ENCODE results near the gene OPN1MW3.
"Not testable (repeated sequence)": the region's sequence is repeated elsewhere in the genome, so short reads cannot be mapped to it uniquely, and the experiment has no call there.

OPN1MW3 gene

DNA sequence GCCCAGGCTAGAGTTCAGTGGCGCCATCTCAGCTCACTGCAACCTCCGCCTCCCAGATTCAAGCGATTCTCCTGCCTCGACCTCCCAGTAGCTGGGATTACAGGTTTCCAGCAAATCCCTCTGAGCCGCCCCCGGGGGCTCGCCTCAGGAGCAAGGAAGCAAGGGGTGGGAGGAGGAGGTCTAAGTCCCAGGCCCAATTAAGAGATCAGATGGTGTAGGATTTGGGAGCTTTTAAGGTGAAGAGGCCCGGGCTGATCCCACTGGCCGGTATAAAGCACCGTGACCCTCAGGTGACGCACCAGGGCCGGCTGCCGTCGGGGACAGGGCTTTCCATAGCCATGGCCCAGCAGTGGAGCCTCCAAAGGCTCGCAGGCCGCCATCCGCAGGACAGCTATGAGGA lies at the start of gene OPN1MW3:
TSS of gene OPN1MW3 (plus strand) at position 301 of the 400 bp plus-strand sequence. CDS start at position 339, 38 bp downstream.
- not testable (repeated sequence) for DNase-seq

DNA sequence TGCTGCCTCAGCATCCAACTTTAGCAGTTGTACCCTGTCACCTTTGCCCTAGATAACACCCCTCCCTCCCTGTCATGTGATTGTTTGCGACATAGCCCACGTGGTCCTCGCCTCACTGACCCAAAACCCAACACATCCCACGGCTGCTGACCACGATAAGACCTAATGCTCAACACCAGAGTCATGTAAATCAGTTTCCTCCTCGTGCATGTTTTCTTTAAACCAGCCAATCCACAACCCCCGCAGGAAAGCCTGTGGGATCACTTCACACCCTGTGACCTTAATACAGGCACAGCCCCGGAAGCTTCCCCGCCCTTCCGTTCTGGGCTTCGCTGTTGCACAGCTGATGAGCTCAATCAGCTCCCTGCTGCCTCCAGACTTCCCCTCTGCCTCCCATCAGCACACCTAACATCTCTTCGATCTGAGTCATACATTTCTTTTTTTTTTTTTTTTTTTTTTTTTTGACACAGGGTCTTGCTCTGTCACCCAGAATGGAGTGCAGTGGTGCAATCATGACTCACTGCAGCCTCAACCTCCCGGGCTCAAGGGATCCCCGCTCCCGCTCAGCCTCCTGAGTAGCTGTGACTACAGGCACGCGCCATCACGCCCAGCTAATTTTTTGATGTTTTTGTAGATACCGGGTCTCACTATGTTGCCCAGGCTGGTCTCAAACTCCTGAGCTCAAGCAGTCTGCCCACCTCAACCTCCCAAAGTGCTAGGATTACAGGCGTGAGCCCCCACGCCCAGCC lies 47.5 kb upstream of the OPN1MW3 start:
- not testable (repeated sequence) for DNase-seq

DNA sequence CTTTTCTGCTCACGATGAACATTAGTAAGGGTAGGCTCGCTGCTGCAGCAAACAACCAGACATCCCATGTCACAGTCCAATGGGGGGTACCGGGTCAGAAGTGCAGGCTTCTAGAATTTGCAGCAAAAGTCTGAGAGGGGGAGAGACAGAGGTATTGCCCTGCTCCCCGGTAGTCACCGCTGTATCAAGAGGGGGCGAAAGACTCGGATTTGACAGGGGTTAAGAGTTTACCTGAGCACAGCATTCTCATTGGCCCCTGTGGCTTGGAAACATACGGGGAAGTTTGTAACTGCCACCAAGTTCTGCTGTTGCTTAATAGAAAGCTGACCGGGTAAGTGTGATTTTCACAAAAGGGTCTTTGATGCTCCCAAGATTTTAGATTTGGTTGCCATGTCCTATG lies 46.3 kb upstream of the OPN1MW3 start:
- peak in 1 of 2 experiments; percentile 13 for DNase-seq

DNA sequence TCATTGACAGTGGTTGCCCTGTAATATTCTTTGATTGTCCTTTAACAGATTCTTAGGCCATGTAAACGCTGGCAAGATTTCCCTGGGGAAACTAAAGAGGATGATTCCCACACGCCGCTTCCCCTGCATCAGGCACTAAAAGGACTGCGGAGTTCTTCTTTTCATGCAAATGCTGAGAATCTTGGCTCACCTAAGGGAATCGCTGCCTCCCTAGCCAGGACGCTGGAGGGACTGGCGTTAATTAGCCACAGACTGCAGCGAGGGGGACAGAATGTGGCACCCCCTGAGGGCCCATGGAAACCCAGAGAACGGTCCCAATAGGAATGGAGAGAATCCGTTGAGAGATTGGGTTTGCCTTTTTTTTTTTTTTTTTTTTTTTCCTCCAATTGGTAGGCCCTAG lies 45.9 kb upstream of the OPN1MW3 start:
- not testable (repeated sequence) for DNase-seq

DNA sequence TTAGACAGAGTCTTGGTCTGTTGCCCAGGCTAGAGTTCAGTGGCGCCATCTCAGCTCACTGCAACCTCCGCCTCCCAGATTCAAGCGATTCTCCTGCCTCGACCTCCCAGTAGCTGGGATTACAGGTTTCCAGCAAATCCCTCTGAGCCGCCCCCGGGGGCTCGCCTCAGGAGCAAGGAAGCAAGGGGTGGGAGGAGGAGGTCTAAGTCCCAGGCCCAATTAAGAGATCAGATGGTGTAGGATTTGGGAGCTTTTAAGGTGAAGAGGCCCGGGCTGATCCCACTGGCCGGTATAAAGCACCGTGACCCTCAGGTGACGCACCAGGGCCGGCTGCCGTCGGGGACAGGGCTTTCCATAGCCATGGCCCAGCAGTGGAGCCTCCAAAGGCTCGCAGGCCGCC lies 37.9 kb upstream of the OPN1MW3 start, which contains the start of gene OPN1MW2:
TSS of gene OPN1MW2 (plus strand) at position 301 of the 400 bp plus-strand sequence. CDS start at position 361, 60 bp downstream.
- DNase-seq: not testable (repeated sequence)

DNA sequence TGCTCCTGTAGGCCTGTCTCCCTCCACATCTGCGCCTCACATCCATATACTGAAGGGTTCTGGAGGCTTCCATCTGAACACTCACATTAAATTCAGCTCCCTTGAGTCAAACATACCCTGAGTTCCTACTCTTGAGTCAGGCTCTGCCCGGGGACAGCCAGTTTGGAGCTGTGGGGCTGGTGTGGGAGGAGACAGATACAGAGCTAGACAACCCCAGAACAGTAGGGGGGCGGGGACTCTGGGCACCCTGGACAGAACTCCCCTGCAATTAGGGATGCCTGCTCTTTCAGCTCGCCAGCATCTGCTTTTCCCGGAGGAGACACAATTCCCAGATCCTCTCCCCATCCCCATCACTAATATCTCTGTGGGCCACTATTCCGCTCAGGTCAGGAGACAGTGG lies 32.1 kb upstream of the OPN1MW3 start:
- DNase-seq: not testable (repeated sequence)

DNA sequence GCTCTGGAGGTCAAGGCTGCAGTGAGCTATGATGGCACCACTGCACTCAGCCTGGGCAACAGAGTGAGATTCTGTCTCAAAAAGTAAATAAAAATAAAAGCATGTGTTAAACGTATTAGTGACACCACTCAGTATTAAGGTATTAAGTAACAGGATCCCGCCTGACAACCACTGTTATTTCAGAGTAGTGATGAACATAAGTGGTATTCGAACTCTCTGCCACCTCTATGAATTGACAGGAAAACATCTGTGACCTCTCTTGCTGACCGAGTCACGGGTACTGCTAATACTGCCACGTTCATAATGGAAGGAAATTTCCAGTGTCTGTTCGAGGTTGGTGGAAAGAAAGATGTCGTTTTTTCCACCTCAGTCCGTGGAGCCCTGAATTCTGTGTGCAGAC lies 30.7 kb upstream of the OPN1MW3 start:
- DNase-seq: not testable (repeated sequence)

DNA sequence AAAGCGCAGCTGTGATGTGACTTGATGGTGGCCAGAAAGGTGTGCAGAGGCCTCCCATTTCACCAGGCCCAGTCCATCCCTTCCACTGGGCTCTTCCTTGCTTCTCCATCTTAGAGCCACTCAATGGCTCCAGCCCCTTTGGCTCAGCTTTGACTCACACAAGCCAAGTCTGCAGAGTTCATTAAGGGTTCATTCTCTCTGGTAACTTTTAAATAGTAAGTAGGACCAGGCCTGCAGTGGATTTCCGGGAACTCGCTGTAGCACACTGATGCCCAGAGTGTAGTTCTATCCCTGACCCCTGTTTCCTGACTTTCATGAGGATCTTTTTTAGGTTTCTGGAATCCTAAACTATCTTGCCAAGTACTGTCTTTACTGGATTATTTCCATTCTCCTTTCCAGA lies 25.9 kb upstream of the OPN1MW3 start:
- not testable (repeated sequence) for DNase-seq

DNA sequence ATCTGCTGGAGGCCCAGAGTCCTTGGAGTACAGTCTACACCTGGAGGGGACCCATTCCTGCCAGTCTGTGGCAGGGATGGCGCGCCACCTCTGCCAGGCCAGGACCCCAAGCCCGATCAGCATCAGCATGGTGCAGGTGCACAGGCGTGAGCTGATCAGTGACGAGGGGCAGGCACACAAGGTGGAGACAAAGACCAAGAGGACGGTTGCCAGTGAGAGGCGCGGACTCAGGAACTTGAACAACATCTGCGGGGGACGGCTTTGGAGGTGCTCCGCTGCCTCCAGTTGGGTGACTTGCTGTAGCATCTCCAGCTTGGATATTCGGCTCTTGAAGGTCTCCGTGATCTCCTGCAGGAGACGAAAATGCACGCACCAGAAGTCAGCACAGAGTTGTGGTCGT lies 23.8 kb upstream of the OPN1MW3 start:
- not testable (repeated sequence) for DNase-seq

DNA sequence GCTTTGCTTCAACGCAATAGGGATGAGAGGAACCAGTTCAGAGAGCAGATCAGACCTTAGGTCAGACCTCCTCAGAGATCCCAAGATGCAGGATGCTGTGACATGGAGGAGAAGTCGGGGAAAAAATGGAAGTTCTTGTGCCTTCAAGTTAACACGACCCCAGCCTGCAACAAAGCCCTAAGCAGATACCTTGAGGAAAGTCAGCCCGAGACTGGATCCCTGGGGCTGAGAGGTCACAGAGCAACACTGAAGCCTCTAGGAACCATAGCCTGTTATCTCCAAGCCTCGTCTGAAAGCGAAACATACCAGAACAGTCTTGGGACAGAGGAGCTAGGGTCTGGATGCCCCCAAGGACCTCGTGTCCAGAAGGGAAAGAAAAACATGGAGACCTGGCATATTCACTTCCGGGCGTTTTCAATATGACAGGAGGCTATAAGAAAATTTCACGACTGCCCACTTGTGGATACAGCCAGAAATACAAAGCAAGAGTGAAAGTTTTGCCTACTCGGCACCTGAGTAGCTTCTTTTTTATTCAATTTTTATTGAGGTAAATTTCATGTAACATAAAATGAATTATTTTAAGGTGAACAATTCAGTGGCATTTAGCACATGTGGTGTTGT lies 18.3 kb upstream of the OPN1MW3 start:
- DNase-seq: not testable (repeated sequence)

DNA sequence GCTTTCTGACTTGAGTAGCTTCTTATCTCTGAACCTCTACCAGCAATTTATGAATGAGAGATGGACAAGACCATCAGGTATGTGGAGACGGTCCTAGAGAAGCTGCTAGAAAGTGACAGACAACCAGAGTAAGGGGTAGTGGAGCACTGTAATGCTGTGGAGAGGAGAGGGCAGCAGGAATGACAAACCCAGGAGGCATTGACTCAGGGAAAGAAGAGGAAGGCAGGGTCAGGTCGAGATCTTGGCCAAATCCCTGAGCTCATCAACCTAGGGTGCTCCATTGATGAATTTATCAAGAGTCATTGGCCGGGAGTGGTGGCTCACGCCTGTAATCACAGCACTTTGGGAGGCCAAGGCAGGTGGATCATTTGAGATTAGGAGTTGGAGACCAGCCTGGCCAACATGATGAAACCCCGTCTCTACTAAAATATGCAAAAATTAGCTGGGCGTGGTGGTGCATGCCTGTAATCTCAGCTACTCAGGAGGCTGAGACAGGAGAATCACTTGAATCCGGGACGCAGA lies 17.3 kb upstream of the OPN1MW3 start:
- DNase-seq: not testable (repeated sequence)

DNA sequence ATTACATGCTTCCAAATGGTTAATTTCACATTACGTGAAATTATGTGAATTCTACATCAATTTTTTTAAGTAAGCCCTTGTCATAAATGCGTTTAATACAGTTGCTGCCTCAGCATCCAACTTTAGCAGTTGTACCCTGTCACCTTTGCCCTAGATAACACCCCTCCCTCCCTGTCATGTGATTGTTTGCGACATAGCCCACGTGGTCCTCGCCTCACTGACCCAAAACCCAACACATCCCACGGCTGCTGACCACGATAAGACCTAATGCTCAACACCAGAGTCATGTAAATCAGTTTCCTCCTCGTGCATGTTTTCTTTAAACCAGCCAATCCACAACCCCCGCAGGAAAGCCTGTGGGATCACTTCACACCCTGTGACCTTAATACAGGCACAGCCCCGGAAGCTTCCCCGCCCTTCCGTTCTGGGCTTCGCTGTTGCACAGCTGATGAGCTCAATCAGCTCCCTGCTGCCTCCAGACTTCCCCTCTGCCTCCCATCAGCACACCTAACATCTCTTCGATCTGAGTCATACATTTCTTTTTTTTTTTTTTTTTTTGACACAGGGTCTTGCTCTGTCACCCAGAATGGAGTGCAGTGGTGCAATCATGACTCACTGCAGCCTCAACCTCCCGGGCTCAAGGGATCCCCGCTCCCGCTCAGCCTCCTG lies 9.9 kb upstream of the OPN1MW3 start:
- DNase-seq: not testable (repeated sequence)

DNA sequence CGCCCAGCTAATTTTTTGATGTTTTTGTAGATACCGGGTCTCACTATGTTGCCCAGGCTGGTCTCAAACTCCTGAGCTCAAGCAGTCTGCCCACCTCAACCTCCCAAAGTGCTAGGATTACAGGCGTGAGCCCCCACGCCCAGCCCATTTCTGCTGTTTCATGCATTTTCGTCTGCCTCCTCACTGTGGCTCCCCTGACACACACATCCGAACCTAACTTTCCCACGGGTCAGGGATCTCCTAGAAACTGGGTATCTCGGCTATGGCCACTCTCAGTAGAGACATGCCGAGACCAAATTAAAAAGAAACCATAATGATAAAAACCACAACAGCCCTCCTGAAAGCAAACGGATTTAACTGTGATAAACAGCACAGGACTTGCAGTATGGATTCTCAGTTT lies 9.3 kb upstream of the OPN1MW3 start:
- not testable (repeated sequence) for DNase-seq

DNA sequence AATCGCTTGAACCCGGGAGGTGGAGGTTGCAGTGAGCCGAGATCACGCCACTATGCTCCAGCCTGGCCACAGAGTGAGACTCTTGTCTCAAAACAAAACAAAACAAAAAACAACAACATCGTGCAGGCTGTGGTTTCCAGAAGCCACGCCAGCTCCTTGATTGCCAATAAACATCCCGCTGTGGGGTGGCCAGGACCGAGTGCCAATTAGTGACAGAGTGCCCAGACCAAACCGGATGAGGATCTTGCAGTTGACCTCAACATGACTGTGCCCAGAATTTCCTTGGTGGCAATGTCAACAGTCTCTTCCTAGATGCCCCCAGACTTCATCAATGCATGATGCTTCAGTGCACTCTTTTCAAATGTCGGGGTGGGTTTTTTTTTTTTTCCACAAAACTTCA lies 1.3 kb downstream of the OPN1MW3 start:
- DNase-seq: not testable (repeated sequence)

DNA sequence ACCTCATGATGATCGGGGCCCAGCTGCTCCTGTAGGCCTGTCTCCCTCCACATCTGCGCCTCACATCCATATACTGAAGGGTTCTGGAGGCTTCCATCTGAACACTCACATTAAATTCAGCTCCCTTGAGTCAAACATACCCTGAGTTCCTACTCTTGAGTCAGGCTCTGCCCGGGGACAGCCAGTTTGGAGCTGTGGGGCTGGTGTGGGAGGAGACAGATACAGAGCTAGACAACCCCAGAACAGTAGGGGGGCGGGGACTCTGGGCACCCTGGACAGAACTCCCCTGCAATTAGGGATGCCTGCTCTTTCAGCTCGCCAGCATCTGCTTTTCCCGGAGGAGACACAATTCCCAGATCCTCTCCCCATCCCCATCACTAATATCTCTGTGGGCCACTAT lies 5.7 kb downstream of the OPN1MW3 start:
- DNase-seq: not testable (repeated sequence)

DNA sequence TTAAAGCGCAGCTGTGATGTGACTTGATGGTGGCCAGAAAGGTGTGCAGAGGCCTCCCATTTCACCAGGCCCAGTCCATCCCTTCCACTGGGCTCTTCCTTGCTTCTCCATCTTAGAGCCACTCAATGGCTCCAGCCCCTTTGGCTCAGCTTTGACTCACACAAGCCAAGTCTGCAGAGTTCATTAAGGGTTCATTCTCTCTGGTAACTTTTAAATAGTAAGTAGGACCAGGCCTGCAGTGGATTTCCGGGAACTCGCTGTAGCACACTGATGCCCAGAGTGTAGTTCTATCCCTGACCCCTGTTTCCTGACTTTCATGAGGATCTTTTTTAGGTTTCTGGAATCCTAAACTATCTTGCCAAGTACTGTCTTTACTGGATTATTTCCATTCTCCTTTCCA lies 11.9 kb downstream of the OPN1MW3 start:
- DNase-seq: not testable (repeated sequence)

DNA sequence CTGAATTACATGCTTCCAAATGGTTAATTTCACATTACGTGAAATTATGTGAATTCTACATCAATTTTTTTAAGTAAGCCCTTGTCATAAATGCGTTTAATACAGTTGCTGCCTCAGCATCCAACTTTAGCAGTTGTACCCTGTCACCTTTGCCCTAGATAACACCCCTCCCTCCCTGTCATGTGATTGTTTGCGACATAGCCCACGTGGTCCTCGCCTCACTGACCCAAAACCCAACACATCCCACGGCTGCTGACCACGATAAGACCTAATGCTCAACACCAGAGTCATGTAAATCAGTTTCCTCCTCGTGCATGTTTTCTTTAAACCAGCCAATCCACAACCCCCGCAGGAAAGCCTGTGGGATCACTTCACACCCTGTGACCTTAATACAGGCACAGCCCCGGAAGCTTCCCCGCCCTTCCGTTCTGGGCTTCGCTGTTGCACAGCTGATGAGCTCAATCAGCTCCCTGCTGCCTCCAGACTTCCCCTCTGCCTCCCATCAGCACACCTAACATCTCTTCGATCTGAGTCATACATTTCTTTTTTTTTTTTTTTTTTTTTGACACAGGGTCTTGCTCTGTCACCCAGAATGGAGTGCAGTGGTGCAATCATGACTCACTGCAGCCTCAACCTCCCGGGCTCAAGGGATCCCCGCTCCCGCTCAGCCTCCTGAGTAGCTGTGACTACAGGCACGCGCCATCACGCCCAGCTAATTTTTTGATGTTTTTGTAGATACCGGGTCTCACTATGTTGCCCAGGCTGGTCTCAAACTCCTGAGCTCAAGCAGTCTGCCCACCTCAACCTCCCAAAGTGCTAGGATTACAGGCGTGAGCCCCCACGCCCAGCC lies 27.3 kb downstream of the OPN1MW3 start:
- not testable (repeated sequence) for DNase-seq

DNA sequence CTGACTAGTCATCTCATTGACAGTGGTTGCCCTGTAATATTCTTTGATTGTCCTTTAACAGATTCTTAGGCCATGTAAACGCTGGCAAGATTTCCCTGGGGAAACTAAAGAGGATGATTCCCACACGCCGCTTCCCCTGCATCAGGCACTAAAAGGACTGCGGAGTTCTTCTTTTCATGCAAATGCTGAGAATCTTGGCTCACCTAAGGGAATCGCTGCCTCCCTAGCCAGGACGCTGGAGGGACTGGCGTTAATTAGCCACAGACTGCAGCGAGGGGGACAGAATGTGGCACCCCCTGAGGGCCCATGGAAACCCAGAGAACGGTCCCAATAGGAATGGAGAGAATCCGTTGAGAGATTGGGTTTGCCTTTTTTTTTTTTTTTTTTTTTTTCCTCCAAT lies 29.0 kb downstream of the OPN1MW3 start:
- not testable (repeated sequence) for DNase-seq

DNA sequence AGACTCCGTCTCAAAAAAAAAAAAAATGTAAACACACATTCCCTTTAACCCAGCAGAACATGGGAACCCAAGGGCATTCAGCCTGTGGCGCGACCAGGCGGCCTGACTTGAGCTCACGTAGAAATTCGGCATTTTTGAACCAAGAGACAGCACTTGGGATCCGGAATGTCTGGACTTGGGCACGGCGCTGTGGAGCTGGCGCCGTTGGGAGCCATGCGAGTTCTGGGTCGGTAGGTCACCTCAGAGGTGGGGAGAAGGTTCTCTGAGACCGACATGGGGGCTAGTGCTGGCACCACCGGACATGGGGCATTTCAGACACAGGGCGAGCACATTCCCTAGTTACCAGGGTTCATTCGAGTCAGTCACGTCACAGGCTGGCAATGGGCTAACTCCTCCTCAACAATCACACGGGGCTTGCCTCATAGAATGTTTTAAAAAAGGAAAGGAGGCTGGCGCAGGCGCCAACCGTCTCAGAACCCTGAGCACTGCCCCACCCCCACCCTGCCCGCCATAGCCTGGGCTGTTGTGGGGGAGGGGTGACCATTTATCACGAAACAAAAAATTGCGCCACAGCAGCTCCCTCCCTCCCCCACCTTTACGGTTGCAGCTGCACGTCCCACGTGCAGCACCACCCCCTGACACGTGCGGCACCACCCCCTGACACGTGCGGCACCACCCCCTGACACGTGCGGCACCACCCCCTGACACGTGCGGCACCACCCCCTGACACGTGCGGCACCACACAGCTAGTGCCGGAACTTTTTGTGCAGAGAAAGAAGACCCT lies 37.6 kb downstream of the OPN1MW3 start, which contains the start of gene TEX28:
TSS of gene TEX28 (minus strand) at position 334 of the 784 bp plus-strand sequence. CDS start 3,007 bp downstream, outside the sequence.
- no peak for DNase-seq

DNA sequence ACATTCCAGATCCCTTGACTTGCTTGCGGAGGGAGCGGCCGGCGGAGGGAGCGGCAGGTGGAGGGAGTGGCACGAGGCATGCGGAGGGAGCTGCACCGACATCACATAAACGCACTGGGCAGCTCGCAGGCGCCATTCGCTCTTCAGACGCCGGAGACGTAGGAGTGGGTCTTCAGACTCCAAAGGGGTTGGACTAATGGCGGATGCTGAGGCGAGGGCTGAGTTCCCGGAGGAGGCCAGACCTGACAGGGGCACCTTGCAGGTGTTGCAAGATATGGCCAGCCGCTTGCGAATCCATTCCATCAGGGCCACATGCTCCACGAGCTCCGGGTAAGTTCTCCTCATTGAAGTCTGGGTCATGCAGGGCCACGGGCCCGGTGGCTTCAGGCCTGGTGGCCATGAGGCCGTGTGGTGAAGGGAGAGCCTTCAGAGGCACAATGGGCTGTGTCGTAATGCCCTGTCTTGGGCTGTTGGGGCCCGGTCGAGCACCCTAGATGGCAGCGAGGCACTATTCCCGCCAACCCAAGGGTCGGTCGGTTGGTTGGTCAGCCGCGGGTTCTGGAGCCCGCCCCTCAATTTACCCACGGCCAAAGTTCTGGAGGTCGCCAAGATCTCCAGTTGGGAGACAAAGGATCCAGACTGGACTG lies 38.4 kb downstream of the OPN1MW3 start, which contains the start of gene TKTL1:
TSS of gene TKTL1 (plus strand) at position 132 of the 647 bp plus-strand sequence. CDS start at position 197, 65 bp downstream.
- no peak for DNase-seq

DNA sequence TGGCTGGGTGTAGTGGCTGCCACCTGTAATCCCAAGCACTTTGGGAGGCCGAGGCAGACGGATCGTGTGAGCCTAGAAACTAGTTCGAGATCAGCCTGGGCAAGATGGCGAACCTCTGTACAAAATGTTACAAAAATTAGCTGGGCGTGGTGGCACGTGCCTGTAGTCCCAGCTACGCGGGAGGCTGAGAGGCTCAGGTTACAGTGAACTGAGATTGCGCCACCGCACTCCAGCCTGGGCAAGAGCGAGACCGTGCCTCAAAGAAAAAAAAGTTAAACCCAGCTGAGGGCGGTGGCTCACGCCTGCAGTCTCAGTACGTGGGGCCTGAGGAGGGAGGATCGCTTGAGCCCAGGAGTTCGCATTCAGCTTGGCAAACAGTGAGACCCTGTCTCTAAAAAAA lies 39.3 kb downstream of the OPN1MW3 start:
- no peak for DNase-seq

Measured in activated T-cell treated with anti-CD3 and anti-CD28 coated beads, Interleukin-2, amount 50 U/mL, for 48 hours (primary cell).